ENCODE results near the gene AFAP1L2. TPM values are rescaled to one million over a fixed set of nuclear protein-coding genes. Genes with fewer than 3 reads are reported as not detected.

AFAP1L2 gene
- polyA plus RNA-seq, 1 donor from 2014 or later = 0.88 TPM

- H3K9me2 ChIP-seq (ENCODE audit: insufficient read depth, low read length) = no peaks in the 10 kb centered on the region
- TF ChIP-seq TAF1 (IDR thresholded peaks at IDR 0.05; ENCODE audit: low read depth) = no peak
- no peak for TF ChIP-seq RAD21 (conservative IDR thresholded peaks at IDR 0.05)
- TF ChIP-seq, protein P1, sequence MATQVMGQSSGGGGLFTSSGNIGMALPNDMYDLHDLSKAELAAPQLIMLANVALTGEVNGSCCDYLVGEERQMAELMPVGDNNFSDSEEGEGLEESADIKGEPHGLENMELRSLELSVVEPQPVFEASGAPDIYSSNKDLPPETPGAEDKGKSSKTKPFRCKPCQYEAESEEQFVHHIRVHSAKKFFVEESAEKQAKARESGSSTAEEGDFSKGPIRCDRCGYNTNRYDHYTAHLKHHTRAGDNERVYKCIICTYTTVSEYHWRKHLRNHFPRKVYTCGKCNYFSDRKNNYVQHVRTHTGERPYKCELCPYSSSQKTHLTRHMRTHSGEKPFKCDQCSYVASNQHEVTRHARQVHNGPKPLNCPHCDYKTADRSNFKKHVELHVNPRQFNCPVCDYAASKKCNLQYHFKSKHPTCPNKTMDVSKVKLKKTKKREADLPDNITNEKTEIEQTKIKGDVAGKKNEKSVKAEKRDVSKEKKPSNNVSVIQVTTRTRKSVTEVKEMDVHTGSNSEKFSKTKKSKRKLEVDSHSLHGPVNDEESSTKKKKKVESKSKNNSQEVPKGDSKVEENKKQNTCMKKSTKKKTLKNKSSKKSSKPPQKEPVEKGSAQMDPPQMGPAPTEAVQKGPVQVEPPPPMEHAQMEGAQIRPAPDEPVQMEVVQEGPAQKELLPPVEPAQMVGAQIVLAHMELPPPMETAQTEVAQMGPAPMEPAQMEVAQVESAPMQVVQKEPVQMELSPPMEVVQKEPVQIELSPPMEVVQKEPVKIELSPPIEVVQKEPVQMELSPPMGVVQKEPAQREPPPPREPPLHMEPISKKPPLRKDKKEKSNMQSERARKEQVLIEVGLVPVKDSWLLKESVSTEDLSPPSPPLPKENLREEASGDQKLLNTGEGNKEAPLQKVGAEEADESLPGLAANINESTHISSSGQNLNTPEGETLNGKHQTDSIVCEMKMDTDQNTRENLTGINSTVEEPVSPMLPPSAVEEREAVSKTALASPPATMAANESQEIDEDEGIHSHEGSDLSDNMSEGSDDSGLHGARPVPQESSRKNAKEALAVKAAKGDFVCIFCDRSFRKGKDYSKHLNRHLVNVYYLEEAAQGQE (IDR thresholded peaks at IDR 0.05; ENCODE audit: borderline replicate concordance) = no peak
- TF ChIP-seq SMC3 (conservative IDR thresholded peaks at IDR 0.05; ENCODE audit: poor library complexity) = no peak
- no peak for TF ChIP-seq MXI1 (conservative IDR thresholded peaks at IDR 0.05; ENCODE audit: poor library complexity, severe bottlenecking)
- TF ChIP-seq EZH2 (IDR thresholded peaks at IDR 0.05; ENCODE audit: borderline replicate concordance, insufficient read depth, low read length, poor library complexity, severe bottlenecking) = no peak
- TF ChIP-seq EP300 (conservative IDR thresholded peaks at IDR 0.05; ENCODE audit: poor library complexity, severe bottlenecking) = no peak
- no peak for TF ChIP-seq POLR2AphosphoS5 (IDR thresholded peaks at IDR 0.05)
- TF ChIP-seq, protein P2, sequence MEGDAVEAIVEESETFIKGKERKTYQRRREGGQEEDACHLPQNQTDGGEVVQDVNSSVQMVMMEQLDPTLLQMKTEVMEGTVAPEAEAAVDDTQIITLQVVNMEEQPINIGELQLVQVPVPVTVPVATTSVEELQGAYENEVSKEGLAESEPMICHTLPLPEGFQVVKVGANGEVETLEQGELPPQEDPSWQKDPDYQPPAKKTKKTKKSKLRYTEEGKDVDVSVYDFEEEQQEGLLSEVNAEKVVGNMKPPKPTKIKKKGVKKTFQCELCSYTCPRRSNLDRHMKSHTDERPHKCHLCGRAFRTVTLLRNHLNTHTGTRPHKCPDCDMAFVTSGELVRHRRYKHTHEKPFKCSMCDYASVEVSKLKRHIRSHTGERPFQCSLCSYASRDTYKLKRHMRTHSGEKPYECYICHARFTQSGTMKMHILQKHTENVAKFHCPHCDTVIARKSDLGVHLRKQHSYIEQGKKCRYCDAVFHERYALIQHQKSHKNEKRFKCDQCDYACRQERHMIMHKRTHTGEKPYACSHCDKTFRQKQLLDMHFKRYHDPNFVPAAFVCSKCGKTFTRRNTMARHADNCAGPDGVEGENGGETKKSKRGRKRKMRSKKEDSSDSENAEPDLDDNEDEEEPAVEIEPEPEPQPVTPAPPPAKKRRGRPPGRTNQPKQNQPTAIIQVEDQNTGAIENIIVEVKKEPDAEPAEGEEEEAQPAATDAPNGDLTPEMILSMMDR (IDR thresholded peaks at IDR 0.05; ENCODE audit: poor library complexity, severe bottlenecking) = no peak
- H2AFZ ChIP-seq (ENCODE audit: low read depth, low read length) = no peak overlapping the region
- no peaks in the 10 kb centered on the region for H3K27me3 ChIP-seq (ENCODE audit: insufficient read depth, low read depth, low read length)
- H3K9me3 ChIP-seq (ENCODE audit: low read length) = no peaks in the 10 kb centered on the region
- no peaks in the 10 kb centered on the region for H3K36me3 ChIP-seq (ENCODE audit: insufficient read depth, low read length)
- no peaks in the 10 kb centered on the region for H4K20me1 ChIP-seq (ENCODE audit: insufficient read depth)
- H3K4me2 ChIP-seq (ENCODE audit: low read length) = no peak overlapping the region
- H3K79me2 ChIP-seq (replicated peaks; ENCODE audit: insufficient read depth, low read length) = no peaks in the 10 kb centered on the region
- H3K27ac ChIP-seq (ENCODE audit: low read length) = no peak overlapping the region
- no peak overlapping the region for H3K4me3 ChIP-seq (ENCODE audit: low read length)
- no peak overlapping the region for H3K9ac ChIP-seq (ENCODE audit: low read length)
- no peaks in the 10 kb centered on the region for H3F3A ChIP-seq (ENCODE audit: insufficient read depth, low read length, poor library complexity, severe bottlenecking)
These were observed 60.4 kb downstream of the AFAP1L2 start for GRCh38 chr10:114343623-114344505.

- H4K20me1 ChIP-seq (ENCODE audit: insufficient read depth) = no peaks in the 10 kb centered on the region
- H3K36me3 ChIP-seq (ENCODE audit: insufficient read depth, low read length) = no peaks in the 10 kb centered on the region
- no peaks in the 10 kb centered on the region for H3K9me2 ChIP-seq (ENCODE audit: insufficient read depth, low read length)
- no peak overlapping the region for H3K27ac ChIP-seq (ENCODE audit: low read length)
- H3K4me3 ChIP-seq (ENCODE audit: low read length) = no peak overlapping the region
- no peaks in the 10 kb centered on the region for H3K27me3 ChIP-seq (ENCODE audit: insufficient read depth, low read depth, low read length)
- H3K9me3 ChIP-seq (ENCODE audit: low read length) = no peaks in the 10 kb centered on the region
- no peak for TF ChIP-seq TAF1 (IDR thresholded peaks at IDR 0.05; ENCODE audit: low read depth)
- no peak for TF ChIP-seq SMC3 (conservative IDR thresholded peaks at IDR 0.05; ENCODE audit: poor library complexity)
- no peak for TF ChIP-seq POLR2AphosphoS5 (IDR thresholded peaks at IDR 0.05)
- TF ChIP-seq, protein P2 (IDR thresholded peaks at IDR 0.05; ENCODE audit: poor library complexity, severe bottlenecking) = no peak
- no peak for TF ChIP-seq RAD21 (conservative IDR thresholded peaks at IDR 0.05)
- TF ChIP-seq EP300 (conservative IDR thresholded peaks at IDR 0.05; ENCODE audit: poor library complexity, severe bottlenecking) = no peak
- TF ChIP-seq MXI1 (conservative IDR thresholded peaks at IDR 0.05; ENCODE audit: poor library complexity, severe bottlenecking) = no peak
- TF ChIP-seq, protein P1 (IDR thresholded peaks at IDR 0.05; ENCODE audit: borderline replicate concordance) = no peak
- TF ChIP-seq EZH2 (IDR thresholded peaks at IDR 0.05; ENCODE audit: borderline replicate concordance, insufficient read depth, low read length, poor library complexity, severe bottlenecking) = no peak
- H3K79me2 ChIP-seq (replicated peaks; ENCODE audit: insufficient read depth, low read length) = no peaks in the 10 kb centered on the region
- H3K9ac ChIP-seq (ENCODE audit: low read length) = no peak overlapping the region
- H3K4me2 ChIP-seq (ENCODE audit: low read length) = no peak overlapping the region
- H2AFZ ChIP-seq (ENCODE audit: low read depth, low read length) = no peak overlapping the region
- no peaks in the 10 kb centered on the region for H3F3A ChIP-seq (ENCODE audit: insufficient read depth, low read length, poor library complexity, severe bottlenecking)
These were observed 61.3 kb downstream of the AFAP1L2 start for GRCh38 chr10:114342976-114343375.

Measured in neural cell (in vitro differentiated cells).